ENCODE results near the gene CCDC169.
"Not testable (repeated sequence)": the region's sequence is repeated elsewhere in the genome, so short reads cannot be mapped to it uniquely, and the experiment has no call there.

Gene CCDC169

DNA sequence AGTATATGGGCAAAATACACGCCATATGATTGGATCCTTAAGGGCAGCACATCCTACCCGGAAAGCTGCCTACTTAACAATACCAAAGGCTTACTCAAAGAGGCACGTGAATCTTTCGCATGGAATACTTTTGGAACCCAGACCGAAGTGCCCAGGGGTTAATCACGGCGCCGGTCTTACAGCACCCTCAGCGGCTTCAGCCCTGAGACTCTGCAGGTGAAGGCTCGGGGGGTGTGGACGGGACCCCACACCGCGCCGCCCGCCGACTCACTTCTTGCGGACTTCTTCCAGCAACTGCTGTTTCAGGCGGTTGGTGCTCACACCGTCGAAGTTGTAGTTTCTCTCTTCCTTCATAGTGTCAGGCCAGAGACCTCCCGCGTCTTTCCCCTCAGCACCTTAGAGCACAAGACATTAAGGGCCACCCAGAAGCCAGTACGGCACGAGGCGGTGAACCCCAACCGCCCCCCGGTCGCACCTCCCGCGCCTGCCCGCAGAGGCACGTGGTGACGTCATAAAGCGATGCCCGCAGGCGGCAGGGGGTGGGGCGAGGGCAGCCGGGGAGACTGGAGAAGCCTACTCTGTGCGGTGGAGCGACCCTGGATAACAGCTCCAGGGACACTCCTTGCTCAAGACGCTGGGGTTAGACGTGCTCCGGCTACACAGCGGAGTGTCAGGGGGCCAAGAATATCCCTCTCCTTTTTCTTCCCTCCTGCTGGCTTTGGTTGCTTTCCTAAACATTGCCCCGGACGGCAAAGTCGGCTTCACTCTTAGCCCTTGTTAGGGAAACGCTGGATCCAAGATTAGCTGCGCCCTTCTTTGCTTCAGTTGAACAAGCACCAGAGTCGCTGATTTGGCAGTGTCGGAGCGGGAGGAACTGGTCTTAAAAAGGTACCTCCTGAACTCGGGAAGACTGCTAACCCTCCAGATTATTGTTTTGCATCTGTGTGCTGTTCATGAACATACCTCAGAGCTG is at the start of gene CCDC169:
Gene CCDC169, minus strand, starts transcription at position 449 of the 973 bp plus-strand sequence. Its CDS starts 95 bp downstream, at position 354.
- peak; percentile 69 for DNase-seq

DNA sequence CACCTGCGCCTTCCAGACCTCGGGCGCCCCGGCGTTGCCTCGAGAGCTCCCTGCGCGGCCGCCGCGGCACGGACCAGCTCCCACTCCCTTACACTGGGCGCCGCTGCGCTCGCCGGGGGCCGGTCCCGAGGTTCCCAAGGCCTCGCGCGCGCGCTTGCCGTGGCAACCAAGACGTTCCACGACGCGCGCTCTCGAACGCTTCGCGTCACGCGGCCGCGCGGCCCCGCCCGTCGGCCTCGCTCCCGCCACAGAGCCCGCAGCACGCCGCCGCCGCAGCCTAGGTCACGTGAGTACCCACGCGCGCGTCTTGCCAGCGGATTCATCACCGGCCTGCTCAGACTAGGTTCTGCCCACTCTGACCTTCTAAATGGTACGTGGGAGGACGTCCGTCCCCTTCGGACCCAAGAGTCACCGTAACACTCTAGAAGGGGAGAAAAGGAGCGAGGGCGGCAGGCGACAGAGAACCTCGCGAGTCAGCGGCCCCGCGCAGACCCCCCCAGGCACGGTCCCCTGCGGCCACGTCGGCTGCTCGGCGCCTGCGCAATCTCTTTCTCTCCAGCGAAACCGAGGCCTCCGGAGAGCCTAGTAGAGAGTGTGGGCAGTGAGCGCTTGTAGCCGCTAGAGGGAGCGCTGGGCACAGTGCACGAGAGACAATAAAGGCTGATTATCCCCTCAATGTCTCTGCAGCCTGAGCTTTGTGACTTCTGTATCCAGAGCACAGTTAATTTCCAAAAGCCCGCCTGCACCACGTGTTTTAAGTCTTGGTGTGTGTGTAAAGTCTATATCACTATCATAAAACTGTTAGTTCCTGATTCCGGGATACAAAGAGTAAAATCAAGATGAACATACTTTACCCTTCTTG is 48.8 kb upstream of the CCDC169 start, which contains the start of gene SPART:
Gene SPART, minus strand, starts transcription at position 173 of the 862 bp plus-strand sequence. CDS start 10,564 bp downstream, outside the sequence.
- peak; percentile 86 for DNase-seq

DNA sequence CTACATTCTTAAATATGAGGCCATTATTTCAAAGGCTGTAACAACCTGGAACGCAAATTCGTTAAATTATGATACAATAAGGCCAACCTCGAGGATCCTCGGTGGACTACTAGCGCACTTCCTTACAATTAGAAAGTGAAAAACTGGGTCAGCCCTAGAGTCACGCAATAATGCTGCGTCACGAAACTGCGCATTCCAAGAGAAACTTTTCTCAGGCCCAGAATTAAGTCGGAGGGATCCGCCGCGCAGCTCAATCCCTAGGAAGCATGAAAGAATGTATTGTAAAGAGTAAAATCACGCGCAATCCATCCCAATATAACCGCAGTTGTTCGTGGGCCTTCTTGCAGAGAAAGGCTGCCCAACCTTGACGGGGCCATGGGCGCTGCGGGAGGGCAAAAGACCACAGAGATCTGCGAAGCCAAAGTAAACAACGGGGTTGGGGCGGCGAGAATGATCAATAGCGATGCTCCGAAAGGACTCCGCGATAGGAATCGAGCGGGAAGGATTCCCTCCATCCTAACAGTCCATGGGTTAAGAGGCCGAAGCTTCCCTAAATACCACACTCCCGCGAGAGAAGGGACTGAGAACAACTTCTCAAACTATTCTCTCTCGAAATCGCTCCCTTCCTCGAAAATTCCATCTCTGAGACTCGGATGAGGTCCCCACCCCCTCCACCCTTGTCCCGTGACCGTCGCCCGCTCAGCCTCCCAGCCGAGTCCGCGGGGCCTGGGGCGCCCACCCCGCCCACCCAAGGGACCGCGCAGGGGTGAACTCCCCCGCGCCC is 48.0 kb upstream of the CCDC169 start:
- DNase-seq = peak; percentile 61

DNA sequence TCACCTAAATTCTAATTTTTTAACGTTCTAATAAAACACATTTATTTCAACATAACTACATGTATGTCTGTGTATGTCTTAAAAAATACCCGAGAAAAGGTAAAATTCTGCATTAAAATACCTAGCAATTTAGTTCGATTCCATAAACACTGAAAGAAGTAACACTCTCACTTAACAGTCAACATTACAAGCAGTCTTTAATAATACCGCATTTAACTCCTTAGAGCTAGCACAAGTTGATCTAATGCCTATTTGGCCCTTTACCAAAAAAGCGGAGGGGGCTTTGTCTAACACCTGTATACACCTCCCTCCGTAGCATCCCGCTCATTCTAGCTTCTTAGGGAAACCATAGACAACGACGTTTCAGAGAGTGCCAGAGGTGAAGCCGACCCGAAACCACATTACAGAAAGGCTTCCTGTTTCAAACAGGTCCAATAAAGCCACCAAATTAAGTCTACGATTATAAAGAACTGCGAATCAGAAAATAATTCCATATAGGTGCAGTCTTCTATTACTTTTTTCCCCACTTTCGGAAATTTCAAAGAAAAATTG is 47.3 kb upstream of the CCDC169 start:
- DNase-seq = peak; percentile 61

DNA sequence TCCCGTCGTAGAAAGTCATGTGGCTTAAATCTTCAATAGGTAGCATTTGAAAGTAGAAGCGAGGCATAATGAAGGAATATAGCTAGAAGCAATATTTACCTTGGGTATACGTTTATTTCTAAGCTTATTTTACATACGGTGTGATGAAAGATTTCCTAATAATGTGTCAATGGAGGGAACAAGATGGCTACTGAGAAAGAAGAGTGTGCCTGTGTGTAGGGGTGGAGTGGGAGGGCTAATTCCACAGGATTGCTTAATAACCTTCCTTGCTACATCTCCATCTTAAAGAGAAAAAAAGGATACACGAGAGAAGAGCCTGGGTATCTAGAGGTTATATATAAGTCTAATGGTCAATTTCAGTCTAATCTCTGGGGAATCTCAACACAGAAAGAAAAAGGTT is 46.6 kb upstream of the CCDC169 start:
- DNase-seq = no peak

DNA sequence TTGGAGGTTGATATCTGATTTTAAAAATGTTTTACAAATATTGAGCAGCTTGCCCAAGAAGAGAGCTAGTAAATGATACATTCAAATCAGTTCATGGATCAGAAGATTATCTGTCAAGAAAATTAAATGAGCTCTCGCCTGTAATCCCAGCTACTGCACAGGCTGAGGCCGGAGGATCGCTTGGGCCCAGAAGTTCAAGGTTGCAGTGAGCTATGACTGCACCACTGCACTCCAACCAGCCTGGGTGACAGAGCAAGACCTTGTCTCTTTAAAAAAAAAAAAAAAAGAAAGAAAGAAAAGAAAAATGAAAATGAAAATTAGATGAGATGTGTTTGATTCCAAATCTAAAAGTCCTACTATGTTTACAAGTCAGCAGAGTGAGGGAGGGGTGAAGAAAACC is 46.2 kb upstream of the CCDC169 start:
- DNase-seq = no peak

DNA sequence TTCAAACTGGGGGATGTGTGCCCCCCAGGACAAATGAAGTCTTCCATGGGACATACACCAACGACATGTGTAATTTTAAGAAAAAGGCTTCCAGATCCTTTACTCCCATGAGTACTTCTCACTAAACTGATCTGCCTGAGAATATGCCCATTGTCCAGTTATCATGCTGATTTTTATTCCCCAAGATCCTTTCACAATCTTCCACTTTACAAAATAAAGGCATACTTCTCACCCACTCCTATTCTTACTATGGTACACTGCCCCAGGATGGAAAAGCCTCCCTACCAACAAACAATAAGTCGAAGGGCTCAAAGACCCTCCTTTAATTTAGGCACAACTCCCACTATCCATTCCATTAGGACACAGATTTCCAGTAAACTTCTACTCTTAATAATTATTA is 45.1 kb upstream of the CCDC169 start:
- DNase-seq = no peak

DNA sequence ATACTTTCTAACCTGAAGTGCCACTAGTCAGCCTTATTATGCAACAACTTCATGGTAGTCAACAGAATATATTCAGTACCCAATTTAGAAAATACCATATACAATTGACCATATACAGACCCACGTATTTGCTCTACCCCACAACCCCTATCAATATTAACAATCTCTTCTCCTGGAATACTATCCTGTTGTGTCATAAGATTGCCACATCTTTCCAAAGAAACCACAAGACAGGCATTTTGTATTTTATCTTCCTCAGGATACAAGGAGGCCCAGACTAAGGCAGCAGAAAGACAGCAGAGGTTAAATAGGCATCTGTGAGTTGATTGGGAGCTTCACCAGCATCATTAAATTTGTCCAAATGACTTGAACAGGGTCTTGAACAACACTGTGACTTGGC is 44.1 kb upstream of the CCDC169 start:
- DNase-seq = no peak

DNA sequence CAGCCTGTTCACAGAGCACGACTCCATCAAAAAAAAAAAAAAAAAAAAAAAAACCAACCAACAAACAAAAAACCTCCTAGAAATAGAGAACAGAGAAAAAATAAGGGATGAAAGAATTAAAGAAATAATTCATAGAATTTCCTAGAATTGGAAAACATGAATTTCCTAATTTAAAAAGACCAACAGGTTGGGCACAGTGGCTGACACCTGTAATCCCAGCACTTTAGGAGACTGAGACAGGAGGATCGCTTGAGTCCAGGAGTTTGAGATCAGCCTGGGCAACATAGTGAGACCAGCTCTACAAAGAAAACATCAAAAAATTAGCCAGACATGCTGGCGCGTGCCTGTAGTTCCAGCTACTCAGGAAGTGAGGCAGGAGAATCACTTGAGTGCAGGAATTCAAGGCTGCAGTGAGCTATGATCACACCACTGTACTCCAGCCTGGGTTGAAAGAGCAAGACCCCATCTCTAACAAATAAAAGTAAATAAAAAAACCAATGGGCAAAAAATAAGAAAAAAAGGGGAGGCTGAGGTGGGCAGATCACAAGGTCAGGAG is 42.1 kb upstream of the CCDC169 start:
- DNase-seq = no peak

DNA sequence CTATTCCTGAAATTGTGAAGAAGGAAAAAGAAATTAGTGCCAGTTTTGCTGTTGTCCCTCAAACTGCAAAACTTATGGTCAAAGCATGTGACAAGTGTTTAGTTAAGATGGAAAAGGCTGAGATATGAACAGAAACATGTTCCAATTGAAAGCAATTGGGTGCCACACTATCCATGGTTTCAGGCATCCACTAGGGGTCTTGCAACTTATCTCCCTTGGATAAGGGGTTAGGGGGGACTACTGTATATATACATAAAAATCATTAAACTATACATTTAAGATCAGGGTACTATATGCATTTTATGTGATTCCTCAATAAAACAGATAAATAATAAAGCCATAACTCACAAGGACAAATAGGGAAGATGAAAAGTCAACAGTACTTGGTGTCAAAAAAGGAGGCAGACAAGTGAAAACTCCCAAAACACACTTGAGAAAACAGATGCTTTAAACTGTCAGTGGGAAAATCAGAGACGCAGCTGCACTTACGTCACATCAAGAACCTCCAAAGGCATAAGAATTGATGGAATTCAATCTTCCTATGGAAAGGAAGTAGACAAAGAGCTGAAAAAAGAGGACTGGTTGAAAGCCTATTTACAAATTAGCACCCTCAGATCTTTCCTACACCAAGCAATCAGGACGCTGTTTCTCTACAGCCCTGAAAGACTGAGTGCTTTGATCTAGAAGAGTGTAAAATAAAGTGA is 40.5 kb upstream of the CCDC169 start:
- no peak for DNase-seq

DNA sequence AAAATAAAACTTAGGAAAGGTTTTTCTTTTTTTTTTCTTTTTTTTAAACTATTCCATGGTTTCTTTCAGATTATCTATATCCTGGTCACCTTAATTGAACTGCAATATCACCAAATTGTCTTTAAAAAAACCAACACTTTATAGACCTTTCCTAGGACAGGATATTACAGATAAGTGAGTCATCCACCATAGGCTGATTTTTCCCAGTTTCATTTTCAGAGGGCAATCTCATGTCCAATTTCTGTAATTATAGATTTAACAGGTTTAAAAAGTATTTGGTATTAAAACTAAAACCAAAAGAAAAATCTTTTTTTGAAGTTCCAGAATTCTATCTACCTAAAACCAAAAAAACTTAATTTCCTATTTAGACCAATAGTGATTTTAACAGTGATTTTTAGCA is 35.4 kb upstream of the CCDC169 start:
- DNase-seq = no peak

DNA sequence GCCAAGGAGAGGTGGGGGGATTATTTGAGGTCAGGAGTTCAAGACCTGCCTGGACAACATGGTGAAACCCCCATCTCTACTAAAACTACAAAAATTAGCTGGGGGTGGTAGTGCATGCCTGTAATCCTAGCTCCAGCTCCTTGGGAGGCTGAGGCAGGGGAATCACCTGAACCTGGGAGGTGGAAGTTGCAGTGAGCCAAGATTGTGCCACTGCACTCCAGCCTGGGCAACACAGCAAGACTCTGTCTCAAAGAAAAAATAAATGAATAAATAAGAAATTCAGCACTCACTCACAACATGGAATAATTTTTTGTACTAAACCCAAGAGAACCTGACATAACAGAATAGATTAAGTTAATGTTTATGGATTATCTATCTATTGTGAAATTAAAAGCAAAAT is 34.6 kb upstream of the CCDC169 start:
- DNase-seq = not testable (repeated sequence)

DNA sequence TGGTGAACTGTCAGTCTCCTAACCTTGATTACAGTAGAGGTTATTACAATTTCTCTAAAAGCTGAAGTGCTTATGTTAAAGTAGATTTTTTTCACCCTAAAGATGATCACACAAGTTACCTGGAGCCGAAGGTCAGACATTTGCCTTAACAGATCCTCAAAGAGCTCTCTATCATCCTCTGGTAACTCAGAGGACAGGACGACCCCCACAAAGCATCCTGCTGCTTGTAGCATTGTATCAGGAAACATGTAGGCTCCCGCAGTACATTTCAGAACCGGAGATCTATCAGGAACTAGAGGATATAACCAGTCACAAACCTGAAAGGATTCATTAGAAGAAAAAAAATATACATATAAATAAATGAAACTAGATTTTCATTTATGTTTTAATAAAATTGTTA is 33.7 kb upstream of the CCDC169 start:
- DNase-seq = no peak

DNA sequence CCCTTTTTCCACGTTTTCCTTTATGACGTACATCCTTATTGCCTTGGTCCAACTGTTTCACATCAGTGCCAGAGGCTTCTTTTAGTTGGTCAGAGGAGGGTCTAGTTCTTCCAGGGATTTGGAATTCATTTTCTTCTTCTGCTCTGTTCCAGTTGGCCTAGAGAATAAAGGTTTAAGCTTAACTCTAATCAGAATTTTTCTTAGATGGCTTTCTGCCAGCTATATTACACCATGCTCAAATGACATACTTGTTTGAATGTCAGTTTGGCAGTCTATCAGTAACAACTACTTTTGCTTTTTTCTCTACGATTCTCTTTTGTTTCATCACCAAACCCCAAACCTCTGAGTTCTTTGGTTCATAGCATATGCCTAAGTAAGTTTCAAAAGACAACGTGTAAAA is 31.7 kb upstream of the CCDC169 start:
- no peak for DNase-seq

DNA sequence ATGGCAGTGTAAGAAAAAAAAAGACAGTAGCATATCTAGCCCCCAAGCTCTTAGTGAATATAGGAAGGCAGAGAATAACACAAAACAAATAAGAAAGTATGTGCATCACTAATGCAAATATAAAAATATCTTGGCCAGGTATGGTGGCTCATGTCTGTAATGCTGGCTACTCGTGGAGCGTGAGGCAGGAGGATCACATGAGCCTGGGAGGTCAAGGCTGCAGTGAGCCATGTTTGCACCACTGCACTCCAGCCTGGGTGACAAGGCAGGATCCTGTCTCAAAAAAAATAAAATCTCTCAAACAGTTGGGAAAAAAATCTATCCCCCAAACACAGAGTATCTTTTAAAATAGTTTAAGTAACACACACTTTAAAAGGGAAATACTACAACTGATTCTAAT is 31.2 kb upstream of the CCDC169 start:
- no peak for DNase-seq

DNA sequence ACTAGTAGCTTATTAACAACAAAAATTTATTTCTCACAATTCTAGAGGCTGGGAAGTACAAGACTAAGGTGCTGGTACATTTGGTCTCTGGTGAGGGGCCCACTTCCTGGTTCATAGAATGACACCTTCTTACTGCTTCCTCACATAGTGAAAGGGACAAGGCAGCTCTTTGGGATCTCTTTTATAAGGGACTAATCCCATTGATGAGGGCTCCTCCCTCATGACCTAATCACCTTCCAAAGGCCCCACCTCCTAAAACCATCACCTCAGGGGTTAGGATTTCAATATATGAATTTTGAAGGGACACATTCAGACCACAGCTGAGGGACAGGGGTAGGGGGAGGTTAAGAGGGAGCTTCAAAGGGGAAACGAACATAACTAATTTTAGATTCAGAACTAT is 28.3 kb upstream of the CCDC169 start:
- DNase-seq = no peak

DNA sequence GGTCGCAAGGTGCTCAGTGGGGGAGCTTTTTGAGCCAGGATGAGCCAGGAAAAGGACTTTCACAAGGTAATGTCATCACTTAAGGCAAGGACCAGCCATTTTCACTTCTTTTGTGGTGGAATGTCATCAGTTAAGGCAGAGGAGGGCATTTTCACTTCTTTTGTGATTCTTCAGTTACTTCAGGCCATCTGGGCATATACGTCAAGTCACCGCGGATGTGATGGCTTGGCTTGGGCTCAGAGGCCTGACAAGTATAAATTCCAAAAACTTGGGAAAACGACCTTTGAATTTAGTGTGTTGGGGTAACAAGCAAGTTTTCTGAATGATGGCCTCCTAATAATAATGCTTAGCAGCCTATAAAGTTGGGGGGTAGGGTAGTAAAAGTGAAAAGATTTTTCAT is 27.3 kb upstream of the CCDC169 start:
- DNase-seq = not testable (repeated sequence)

DNA sequence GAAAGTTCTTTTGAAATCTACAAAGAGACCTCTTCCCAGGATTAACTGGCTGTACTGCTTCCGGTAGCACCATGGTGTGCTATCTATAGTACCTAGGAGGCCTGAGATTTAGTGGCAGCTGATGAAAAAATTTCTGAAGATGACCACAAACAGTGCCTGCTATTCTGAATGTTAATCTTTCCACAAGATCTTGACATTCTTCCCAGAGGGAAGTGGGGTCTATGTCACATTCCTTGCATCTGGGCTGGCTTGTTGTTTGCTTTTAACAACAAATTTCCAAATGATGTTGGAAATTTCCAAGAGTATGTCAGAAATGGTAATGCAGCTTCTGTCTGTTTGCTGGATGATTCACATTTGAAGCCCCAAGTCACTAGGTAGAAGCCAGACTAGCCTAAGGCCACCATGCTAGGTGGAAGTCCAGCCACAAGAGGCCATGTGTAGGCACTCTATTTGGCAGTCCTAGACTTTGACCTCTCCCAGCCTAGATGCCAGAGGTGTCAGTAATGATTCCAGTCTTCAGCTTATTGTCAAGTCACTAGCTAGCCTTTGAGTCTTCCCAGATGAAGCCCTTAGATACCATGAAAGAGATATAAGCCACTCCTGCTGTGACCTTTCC is 26.4 kb upstream of the CCDC169 start:
- DNase-seq = no peak

DNA sequence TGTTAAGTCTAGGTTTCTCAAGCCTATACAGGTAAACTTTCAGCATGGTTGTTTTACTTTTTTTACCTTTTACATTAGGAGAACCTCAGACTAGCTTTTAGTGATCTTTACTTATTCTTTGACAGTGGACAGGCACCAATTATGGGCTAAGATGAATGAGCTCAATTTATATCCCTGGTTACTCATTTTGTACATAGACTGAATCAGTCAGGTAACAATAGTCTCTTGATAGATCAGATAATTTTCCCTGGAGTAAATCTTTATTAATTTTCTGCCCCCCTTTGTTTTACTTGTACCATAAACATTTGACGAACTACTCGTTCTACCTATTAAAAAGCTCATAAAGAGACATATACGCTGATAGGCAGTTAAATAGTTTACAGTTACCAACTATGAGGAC is 25.8 kb upstream of the CCDC169 start:
- DNase-seq = no peak

DNA sequence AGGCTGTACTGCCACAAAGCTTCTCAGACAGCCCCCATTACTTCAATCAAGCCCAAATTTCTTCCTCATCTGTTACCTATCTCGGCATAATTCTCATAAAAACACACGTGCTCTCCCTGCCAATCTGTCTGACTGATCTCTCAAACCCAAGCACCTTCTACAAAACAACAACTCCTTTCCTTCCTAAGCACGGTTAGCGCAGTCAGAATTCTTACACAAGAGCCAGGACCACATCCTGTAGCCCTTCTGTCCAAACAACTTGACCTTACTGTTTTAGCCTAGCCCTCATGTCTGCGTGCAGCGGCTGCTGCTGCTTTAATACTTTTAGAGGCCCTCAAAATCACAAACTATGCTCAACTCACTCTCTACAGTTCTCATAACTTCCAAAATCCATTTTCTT is 22.2 kb upstream of the CCDC169 start:
- not testable (repeated sequence) for DNase-seq

Measured in NCI-H69 (cell line).